HG03060 (cell line): ENCODE results near the gene TTLL1.
"Not testable (repeated sequence)": the region's sequence is repeated elsewhere in the genome, so short reads cannot be mapped to it uniquely, and the experiment has no call there.

Experiments
- ATAC-seq: cut with Tn5 transposase; IDR thresholded peaks from one replicate; pipeline ENCODE4 v1.9.1; 2021; ENCODE audit warnings: low read depth, moderate number of reproducible peaks; ENCODE audit not compliant: unreplicated experiment

TTLL1 gene

DNA sequence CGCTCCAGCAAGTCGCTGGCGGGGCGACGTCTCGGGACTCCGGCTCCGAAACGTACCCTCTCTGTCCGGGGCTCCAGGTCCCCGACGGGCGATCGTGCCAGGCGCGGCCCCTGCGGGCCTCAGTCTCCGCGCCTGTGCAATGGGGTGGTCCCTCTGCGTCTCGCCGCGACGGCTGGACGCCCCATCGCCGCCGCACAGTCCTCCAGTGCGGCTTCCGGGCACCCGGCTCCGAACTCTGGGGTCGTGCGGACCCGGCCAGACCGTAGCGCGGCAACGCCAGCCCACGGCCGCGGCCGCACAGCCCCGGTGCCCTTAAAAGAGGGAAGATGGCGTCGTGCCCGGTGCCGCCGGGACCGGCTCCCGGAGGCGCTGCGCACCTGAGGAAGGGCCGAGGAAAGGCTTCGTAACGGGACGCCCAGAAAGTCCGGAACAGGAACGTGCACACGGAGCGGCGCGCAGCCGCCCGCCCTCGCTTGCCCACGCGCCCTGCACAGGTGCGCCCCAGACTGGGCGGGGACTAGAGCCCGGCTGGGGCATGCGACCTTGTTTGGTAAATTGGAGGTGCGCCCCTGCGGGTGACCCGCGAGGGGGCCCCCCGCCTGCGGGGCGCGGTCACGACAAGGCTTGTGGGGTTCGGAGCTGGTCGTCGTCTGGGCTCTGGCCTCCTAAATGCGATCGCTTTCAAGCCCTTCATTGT lies 21.9 kb upstream of the TTLL1 start:
- no peak for ATAC-seq

- no peak for ATAC-seq
Observed at GRCh38 chr22:43110444-43110926, 21.3 kb upstream of the TTLL1 start, which contains the start of gene BIK. Gene BIK (plus strand): TSS chr22:43110750. CDS start chr22:43124023, 13,273 bp downstream.

DNA sequence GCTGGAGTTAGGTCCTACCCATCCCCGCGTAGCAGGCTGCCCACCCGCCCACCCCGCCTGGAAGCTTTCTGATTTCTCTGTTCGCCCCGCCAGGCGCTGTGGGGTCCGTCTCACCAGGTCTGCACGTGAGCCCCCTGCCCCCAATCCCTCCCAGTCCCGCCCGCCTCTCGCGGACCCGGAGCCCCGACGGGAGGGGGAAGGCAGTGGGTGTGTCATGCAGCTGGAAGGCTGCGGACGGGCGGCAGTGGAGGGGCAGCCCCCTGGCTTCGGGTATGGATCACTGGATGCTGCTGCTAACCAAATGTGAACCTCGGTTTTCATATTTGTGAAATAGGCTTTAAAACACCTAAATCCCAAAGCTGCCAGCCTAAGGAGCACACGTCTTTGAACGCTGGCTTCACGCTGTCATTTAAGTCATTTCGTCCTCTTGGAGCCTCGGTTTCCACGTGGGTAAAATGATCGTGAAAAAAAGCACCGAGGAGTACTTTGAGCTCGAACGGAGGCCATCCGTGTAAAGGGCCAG lies 20.8 kb upstream of the TTLL1 start:
- no peak for ATAC-seq

DNA sequence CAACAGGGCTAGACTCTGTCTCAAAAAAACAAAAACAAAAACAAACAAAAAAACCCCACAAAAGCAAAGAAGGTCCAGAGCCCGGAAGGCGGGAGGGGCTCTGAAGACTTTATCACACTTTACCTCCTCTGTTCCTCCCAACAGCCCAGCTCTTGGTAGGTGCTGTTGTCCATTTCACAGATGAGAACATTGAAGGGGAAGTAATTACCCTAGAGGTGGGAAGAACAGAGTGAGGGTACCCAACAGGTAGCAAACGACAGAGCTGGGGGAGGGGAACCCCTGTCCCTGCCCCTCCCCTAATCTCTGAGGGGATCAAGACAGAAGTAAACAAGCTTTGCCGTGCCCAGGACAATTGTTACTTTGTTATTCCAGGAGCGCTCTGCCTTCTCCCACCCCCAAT lies 20.3 kb upstream of the TTLL1 start:
- ATAC-seq = no peak

- ATAC-seq = no peak
Observed at GRCh38 chr22:43106302-43106701, 17.1 kb upstream of the TTLL1 start.

GRCh38 chr22:43104950-43105349 lies 15.8 kb upstream of the TTLL1 start:
- not testable (repeated sequence) for ATAC-seq

DNA sequence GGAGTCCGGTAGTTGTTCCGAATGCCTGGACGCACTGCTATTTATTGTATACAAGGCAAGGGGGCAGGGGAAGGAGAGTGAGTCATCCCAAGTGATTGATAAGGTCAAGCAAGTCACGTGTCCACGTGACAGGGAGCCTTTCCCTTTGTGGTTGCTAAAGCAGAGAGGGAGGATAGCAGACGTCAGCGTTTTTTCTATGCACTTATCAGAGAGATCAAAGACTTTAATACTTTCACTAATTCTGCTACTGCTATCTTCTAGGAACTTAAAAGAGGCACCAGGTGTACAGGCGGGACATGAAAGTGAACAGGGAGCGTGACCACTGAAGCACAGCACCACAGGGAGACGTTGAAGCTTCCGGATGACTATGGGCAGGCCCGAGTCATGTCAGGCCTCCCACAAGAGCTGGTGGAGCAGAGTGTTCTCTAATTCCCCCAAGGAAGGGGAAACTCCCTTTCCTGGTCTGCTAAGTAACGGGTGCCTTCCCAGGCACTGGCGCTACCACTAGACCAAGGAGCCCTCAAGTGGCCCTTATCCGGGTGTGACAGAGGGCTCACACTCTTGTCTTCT lies 14.9 kb upstream of the TTLL1 start:
- not testable (repeated sequence) for ATAC-seq

GRCh38 chr22:43101306-43101705 lies 12.1 kb upstream of the TTLL1 start:
- no peak for ATAC-seq

DNA sequence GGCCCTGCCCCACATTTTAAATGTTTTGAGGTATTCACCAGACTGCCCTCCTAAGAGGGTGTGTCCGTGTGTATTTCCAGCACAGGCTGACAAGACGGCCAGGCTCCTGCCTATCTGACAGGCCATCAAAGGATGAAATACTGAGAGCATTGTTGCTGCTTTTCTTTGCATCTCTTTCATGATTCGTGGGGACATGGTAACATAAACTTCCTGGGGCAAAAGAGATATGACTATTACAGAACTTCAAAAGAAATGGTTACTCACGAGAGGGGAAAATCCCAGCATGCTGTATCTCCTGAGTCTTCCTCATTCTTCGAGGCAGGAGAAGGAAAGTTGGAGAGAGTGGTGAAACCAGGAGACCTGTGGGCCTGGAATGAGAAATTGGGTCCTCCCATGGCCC lies 11.0 kb upstream of the TTLL1 start:
- ATAC-seq = no peak

- ATAC-seq = no peak
Observed at GRCh38 chr22:43099095-43099494, 9.9 kb upstream of the TTLL1 start.

DNA sequence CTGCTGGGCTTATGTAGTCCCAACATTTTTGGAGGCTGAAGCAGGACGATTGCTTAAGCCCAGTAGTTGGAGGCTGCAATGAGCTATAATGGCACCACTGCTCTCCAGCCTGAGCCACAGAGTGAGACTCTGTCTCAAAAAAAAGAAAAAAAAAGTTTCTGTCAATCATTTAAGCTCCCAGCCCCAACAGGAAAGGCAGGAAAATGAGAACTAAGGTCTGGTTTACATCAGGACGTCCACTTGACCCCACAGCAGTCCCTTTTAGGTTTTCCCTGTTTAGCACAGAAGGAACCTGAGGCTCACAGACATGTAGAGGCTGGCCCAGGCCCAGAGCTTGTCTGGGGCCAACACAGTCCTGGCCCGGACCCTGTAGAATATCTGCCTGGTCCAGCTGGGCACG lies 9.2 kb upstream of the TTLL1 start:
- ATAC-seq = no peak

GRCh38 chr22:43096420-43096819 lies 7.2 kb upstream of the TTLL1 start:
- ATAC-seq = no peak

DNA sequence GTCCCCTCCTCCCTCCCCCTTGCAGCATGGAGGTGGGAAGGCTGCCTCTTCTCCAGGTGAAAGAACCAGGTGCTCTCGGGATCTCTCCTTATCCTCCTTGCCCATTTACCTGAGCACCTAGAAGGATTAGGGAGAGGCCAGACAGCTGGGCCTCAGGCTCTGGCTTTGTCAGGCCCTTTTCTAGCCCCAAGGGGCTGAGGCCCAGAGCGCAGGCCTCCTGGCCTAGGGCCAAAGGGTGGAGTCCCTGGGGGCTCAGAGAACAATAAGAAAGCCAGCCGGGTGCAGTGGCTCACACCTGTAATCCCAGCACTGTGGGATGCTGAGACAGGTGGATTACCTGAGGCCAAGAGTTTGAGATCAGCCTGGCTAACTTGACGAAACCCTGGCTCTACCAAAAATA lies 5.4 kb upstream of the TTLL1 start:
- no peak for ATAC-seq

DNA sequence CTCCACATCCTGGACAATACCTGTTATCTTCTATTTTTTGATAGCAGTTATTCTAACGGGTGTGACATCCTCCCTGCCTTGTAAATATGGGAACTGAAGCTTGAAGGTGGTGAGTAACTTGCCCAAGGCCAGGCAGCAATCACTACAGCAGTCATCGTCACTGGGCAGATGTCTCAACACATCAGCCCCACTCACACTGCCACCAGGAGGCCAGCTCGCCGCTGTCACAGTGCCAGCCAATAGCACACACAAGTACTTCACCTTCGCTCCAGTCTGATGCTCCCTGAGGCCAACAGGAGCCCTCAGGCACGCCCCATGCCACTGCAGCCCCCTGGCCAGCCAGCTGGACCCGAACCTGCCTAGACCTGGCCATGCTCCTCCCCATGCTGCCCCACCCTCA lies 4.9 kb upstream of the TTLL1 start:
- no peak for ATAC-seq

DNA sequence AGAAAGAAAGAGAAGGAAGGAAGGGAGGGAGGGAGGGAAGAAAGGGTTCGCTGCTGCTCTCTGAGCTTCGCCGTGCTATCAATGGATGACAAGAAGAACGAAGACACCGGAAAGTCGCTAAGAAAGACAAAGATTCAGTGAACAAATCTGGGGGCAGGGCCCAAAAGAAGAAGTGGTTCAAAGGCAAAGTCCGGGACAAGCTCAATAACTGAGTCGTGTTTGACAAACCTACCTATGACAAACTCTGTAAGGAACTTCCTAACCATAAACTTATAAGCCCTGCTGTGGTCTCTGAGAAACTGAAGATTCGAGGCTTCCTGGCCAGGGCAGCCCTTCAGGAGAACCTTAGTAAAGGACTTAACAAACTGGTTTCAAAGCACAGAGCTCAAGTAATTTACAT lies 2.9 kb upstream of the TTLL1 start:
- ATAC-seq = no peak

GRCh38 chr22:43090130-43090789 lies 1.1 kb upstream of the TTLL1 start:
- ATAC-seq = no peak

DNA sequence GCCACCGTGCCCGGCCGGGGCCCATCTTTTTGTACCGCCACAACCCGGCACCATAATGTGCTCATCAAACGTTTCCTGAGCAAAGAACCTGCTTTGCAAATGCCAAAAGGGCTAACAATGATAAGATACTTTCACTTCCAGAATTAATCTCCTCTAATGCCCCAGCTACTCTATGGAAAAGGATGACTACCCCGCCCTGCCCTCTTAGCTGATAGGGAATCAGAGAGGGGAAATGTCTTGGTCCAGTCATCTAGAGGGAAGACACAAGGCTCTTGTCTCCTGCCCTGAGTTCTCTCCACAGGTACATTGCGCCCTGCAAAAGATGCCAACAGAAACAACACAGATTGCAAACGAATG lies 586 bp downstream of the TTLL1 start:
- no peak for ATAC-seq

- no peak for ATAC-seq
Observed at GRCh38 chr22:43085658-43086606, 3.3 kb downstream of the TTLL1 start.

DNA sequence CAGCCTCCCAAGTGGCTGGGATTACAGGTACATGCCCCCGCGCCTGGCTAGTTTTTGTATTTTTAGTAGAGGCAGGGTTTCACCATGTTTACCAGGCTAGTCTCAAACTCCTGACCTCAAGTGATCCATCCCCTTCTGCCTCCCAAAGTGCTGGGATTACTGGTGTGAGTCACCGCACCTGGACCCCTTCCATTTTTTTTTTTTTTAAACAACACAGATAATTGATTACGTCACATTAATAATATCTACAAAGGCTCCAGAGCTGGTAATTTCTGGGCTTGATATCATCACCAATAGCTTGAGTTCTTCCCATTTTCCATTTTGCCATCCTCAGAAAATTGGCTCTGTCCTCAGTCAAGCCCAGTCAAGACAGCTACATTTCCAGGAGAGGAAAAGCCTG lies 7.2 kb downstream of the TTLL1 start:
- ATAC-seq = no peak

GRCh38 chr22:43080616-43081015 lies 8.6 kb downstream of the TTLL1 start:
- no peak for ATAC-seq

DNA sequence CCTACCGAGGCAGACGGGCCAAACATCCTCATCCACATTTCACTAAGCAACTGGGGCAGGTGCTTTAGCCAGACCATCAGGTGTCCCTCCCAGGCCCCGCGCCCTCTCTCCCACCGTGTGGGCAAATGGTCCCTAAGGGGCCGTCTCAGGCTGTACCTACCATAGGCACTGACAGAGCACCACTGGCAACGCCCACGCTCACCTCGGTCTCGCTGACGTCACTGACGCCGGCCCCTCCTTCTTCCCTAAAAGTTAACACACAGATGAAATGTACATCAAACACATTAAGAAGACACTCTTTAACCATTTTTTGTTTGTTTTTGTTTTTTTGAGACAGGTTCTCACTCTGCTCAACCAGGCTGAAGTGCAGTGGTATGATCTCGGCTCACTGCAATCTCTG lies 9.4 kb downstream of the TTLL1 start:
- no peak for ATAC-seq
